H9 (cell line): ENCODE data around the gene PLA2G4D. TPM values are rescaled to one million over a fixed set of nuclear protein-coding genes. Genes with fewer than 3 reads are reported as not detected.

Experiments used
- DNase-seq: peaks from one replicate; pipeline ENCODE4 v3.0.0-alpha.2; 2017
- H2AFZ ChIP-seq: one replicate; pipeline ENCODE4 v1.6.1; 2013; ENCODE audit warnings: mild to moderate bottlenecking, low read length, control low read depth, moderate library complexity
- H2AK5ac ChIP-seq: 2 replicates; pipeline ENCODE4 v1.6.1; 2013; ENCODE audit warnings: low read length, control low read depth, mixed read lengths; ENCODE audit not compliant: insufficient read length
- H2BK120ac ChIP-seq: one replicate; pipeline ENCODE4 v1.6.1; 2013; ENCODE audit warnings: low read depth, mild to moderate bottlenecking, low read length, control low read depth, inconsistent platforms; ENCODE audit not compliant: poor library complexity, severe bottlenecking
- H2BK12ac ChIP-seq: 2 replicates; pipeline ENCODE4 v1.6.1; 2013; ENCODE audit warnings: low read length, control low read depth, mixed read lengths, low read depth; ENCODE audit not compliant: insufficient read length
- H2BK15ac ChIP-seq: 2 replicates; pipeline ENCODE4 v1.6.1; 2013; ENCODE audit warnings: low read depth, low read length, control low read depth
- H2BK20ac ChIP-seq: one replicate; pipeline ENCODE4 v1.6.1; 2013; ENCODE audit warnings: low read depth, mild to moderate bottlenecking, low read length, control low read depth, inconsistent platforms; ENCODE audit not compliant: poor library complexity, severe bottlenecking
- H2BK5ac ChIP-seq: 2 replicates; pipeline ENCODE4 v1.6.1; 2013; ENCODE audit warnings: low read length, control low read depth, mixed read lengths; ENCODE audit not compliant: insufficient read length
- H3K14ac ChIP-seq: 2 replicates; pipeline ENCODE4 v1.6.1; 2013; ENCODE audit warnings: low read length, control low read depth; ENCODE audit not compliant: insufficient read depth
- H3K18ac ChIP-seq: 2 replicates; pipeline ENCODE4 v1.6.1; 2013; ENCODE audit warnings: low read depth, mild to moderate bottlenecking, mixed read lengths, low read length, control low read depth; ENCODE audit not compliant: insufficient read length
- H3K23ac ChIP-seq: 2 replicates; pipeline ENCODE4 v1.6.1; 2013; ENCODE audit warnings: low read length, control low read depth, mixed read lengths, low read depth; ENCODE audit not compliant: insufficient read length
- H3K23me2 ChIP-seq: 2 replicates; pipeline ENCODE4 v1.6.1; 2013; ENCODE audit warnings: low read depth, mild to moderate bottlenecking, mixed read lengths, low read length, control low read depth; ENCODE audit not compliant: insufficient read length, poor library complexity, severe bottlenecking
- H3K27ac ChIP-seq: 2 replicates; pipeline ENCODE4 v1.5.1; 2013; ENCODE audit warnings: low read length, control low read depth, mixed read lengths, low read depth; ENCODE audit not compliant: insufficient read length
- H3K27me3 ChIP-seq: 2 replicates; pipeline ENCODE4 v1.6.1; 2013; ENCODE audit warnings: low read length, control low read depth, inconsistent platforms; ENCODE audit not compliant: insufficient read depth
- H3K4ac ChIP-seq: 2 replicates; pipeline ENCODE4 v1.6.1; 2013; ENCODE audit warnings: low read depth, mild to moderate bottlenecking, control low read depth, inconsistent platforms, low read length, moderate library complexity
- H3K4me1 ChIP-seq: 2 replicates; pipeline ENCODE4 v1.6.1; 2013; ENCODE audit warnings: low read length, control low read depth, inconsistent platforms; ENCODE audit not compliant: insufficient read depth
- H3K4me2 ChIP-seq: 2 replicates; pipeline ENCODE4 v1.6.1; 2013; ENCODE audit warnings: low read length, control low read depth, mixed read lengths; ENCODE audit not compliant: insufficient read length, insufficient read depth
- H3K56ac ChIP-seq: 2 replicates; pipeline ENCODE4 v1.6.1; 2013; ENCODE audit warnings: low read depth, mild to moderate bottlenecking, mixed read lengths, low read length, control low read depth; ENCODE audit not compliant: insufficient read length
- H3K79me1 ChIP-seq: 2 replicates; pipeline ENCODE4 v1.6.1; 2013; ENCODE audit warnings: low read depth, mild to moderate bottlenecking, moderate library complexity, low read length, control low read depth, inconsistent platforms; ENCODE audit not compliant: insufficient read depth, poor library complexity, severe bottlenecking
- H3K79me2 ChIP-seq: 2 replicates; pipeline ENCODE4 v1.6.1; 2013; ENCODE audit warnings: low read length, control low read depth, inconsistent platforms; ENCODE audit not compliant: insufficient read depth
- H3K9ac ChIP-seq: 2 replicates; pipeline ENCODE4 v1.6.1; 2013; ENCODE audit warnings: low read length, control low read depth, mixed read lengths; ENCODE audit not compliant: insufficient read length; ENCODE audit errors: extremely low read depth
- H3K9me3 ChIP-seq: one replicate; pipeline ENCODE4 v1.6.1; 2013; ENCODE audit warnings: low read depth, low read length, inconsistent platforms; ENCODE audit not compliant: control insufficient read depth
- H3T11ph ChIP-seq: one replicate; pipeline ENCODE4 v1.6.1; 2013; ENCODE audit warnings: mild to moderate bottlenecking, low read length, control low read depth, inconsistent platforms
- H4K20me1 ChIP-seq: one replicate; pipeline ENCODE4 v1.6.1; 2013; ENCODE audit not compliant: control insufficient read depth, insufficient read length, insufficient read depth
- H4K5ac ChIP-seq: 2 replicates; pipeline ENCODE4 v1.6.1; 2013; ENCODE audit warnings: low read depth, mild to moderate bottlenecking, mixed read lengths, low read length, control low read depth; ENCODE audit not compliant: insufficient read length
- H4K8ac ChIP-seq: replicated peaks from 2 replicates; pipeline ENCODE4 v1.6.1; 2013; ENCODE audit warnings: low read length, control low read depth, mixed read lengths, low read depth; ENCODE audit not compliant: insufficient read length
- H4K91ac ChIP-seq: 2 replicates; pipeline ENCODE4 v1.6.1; 2013; ENCODE audit warnings: low read depth, mild to moderate bottlenecking, moderate library complexity, mixed read lengths, low read length, control low read depth; ENCODE audit not compliant: insufficient read length
- H3K27ac Mint-ChIP-seq, 3 experiments: 2 replicates in 2 of 3; 3 replicates in 1 of 3; pipeline ENCODE4 v1.8.0; 2020 to 2021; ENCODE audit warnings: mixed read lengths in 3 of 3, mild to moderate bottlenecking in 1 of 3, moderate library complexity in 1 of 3
- H3K27me3 Mint-ChIP-seq: 2 replicates; pipeline ENCODE4 v1.8.0; 2021; ENCODE audit warnings: low read depth, mild to moderate bottlenecking, moderate library complexity, mixed read lengths
- H3K36me3 Mint-ChIP-seq, 3 experiments: 2 replicates in 2 of 3; 3 replicates in 1 of 3; pipeline ENCODE4 v1.8.0; 2020 to 2021; ENCODE audit warnings: low read depth in 3 of 3, mixed read lengths in 3 of 3; ENCODE audit not compliant: insufficient read depth in 1 of 3
- H3K4me1 Mint-ChIP-seq, 2 experiments: 2 replicates each; pipeline ENCODE4 v1.8.0; 2020; ENCODE audit warnings: mixed read lengths in 2 of 2
- H3K4me3 Mint-ChIP-seq, 2 experiments: 2 replicates in 1 of 2; 3 replicates in 1 of 2; pipeline ENCODE4 v1.8.0; 2020 to 2021; ENCODE audit warnings: mild to moderate bottlenecking in 2 of 2, mixed read lengths in 2 of 2, moderate library complexity in 1 of 2
- H3K9me3 Mint-ChIP-seq, 2 experiments: 2 replicates in 1 of 2; 3 replicates in 1 of 2; pipeline ENCODE4 v1.8.0; 2020; ENCODE audit warnings: mild to moderate bottlenecking in 2 of 2, mixed read lengths in 2 of 2, moderate library complexity in 1 of 2
- CTCF ChIP-seq: fragments of 200-600 bp; sonication (generic); conservative IDR thresholded peaks from 3 replicates; pipeline ENCODE4 v1.8.0; 2021; ENCODE audit warnings: antibody characterized with exemption, mild to moderate bottlenecking
- WGBS: extraction: QIAGEN DNeasy Blood & Tissue Kit; methylation state at CpG from one replicate; pipeline ENCODE4 v1.1.7; 2013; ENCODE audit warnings: missing lambda C conversion rate, low lambda C conversion rate, mixed read lengths; ENCODE audit not compliant: insufficient read length; ENCODE audit errors: extremely low coverage; 5-methylcytosine and 5-hydroxymethylcytosine counted together
- total RNA-seq: library from RNA; stranded (reverse); gene quantifications from 2 replicates; pipeline ENCODE4 v1.2.1, GENCODE V29; 2021

Gene PLA2G4D
- total RNA-seq, 1 experiment from 2014 or later = 0.33 TPM

GRCh38 chr15:42035435-42035761 is 59.0 kb downstream of the PLA2G4D start:
- no peak overlapping the region for H2BK20ac ChIP-seq
- no peak overlapping the region for H2BK15ac ChIP-seq
- H2BK120ac ChIP-seq = no peak overlapping the region
- H2BK5ac ChIP-seq = no peak overlapping the region
- H3K9me3 ChIP-seq = no peaks in the 10 kb centered on the region
- no CpG with 5 or more reads among the region's 3 CpGs for WGBS
- H3K23ac ChIP-seq = no peak overlapping the region
- no peak overlapping the region for H4K8ac ChIP-seq
- H2BK12ac ChIP-seq = no peak overlapping the region
- H4K5ac ChIP-seq = no peak overlapping the region
- no peak overlapping the region for H3K56ac ChIP-seq
- H3K4me2 ChIP-seq = no peak overlapping the region
- H3K36me3 Mint-ChIP-seq = no peaks in the 10 kb centered on the region; a peak in 2 of 7 replicates
- no peak overlapping the region for H3K4me3 Mint-ChIP-seq
- H3K27me3 ChIP-seq = no peaks in the 10 kb centered on the region
- H3K27ac Mint-ChIP-seq = no peak overlapping the region
- H2AK5ac ChIP-seq = no peak overlapping the region
- peaks cover 7 to 11% of the 10 kb centered on the region in 2 experiments; a peak in 3 of 5 replicates for H3K9me3 Mint-ChIP-seq
- H3K79me1 ChIP-seq = no peaks in the 10 kb centered on the region
- no peaks in the 10 kb centered on the region for H3K23me2 ChIP-seq
- peak overlapping the region; percentile 11 for H3K27ac ChIP-seq
- H3K4ac ChIP-seq = no peak overlapping the region
- TF ChIP-seq CTCF = no peak
- H3T11ph ChIP-seq = no peak overlapping the region
- no peaks in the 10 kb centered on the region for H4K20me1 ChIP-seq
- peak overlapping the region; percentile 18 for H2AFZ ChIP-seq
- no peak overlapping the region for H4K91ac ChIP-seq
- no peaks in the 10 kb centered on the region; the same call in 1 of the 2 replicates for H3K27me3 Mint-ChIP-seq
- no peaks in the 10 kb centered on the region for H3K79me2 ChIP-seq
- peak; percentile 52 for DNase-seq
- H3K4me1 ChIP-seq = peaks cover 9% of the 10 kb centered on the region; the same call in 1 of the 2 replicates
- H3K18ac ChIP-seq = no peak overlapping the region
- no peak overlapping the region for H3K9ac ChIP-seq
- H3K4me1 Mint-ChIP-seq = peaks cover 8% of the 10 kb centered on the region in 2 experiments
- no peak overlapping the region for H3K14ac ChIP-seq
